HG02840 (cell line): Measurements from ENCODE around the gene VPS36.
"Not testable (repeated sequence)": the region's sequence is repeated elsewhere in the genome, so short reads cannot be mapped to it uniquely, and the experiment has no call there.

Experiments used
- ATAC-seq: cut with Tn5 transposase; IDR thresholded peaks from one replicate; pipeline ENCODE4 v1.9.1; 2021; ENCODE audit warnings: mild to moderate bottlenecking, moderate library complexity, moderate number of reproducible peaks; ENCODE audit not compliant: unreplicated experiment, low FRiP score

Gene VPS36

DNA sequence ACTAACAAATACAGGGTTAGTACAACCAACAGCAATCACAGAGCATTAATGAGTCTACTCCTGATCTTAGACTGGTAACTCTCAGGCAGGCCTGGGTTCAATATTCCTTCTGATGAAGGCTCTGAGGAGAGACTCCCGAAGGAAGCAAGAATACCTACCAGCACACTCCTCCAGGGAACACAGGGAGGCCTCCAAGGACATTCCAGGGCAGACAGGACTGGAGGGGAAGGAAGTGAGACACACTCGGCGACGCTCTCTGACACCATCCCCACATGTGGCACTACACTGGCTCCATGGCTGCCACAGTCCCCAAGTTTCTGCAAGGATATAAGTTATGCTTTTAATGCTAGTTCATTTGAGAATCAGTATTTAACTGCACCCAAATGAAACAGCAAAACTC is 64.6 kb downstream of the VPS36 start:
- ATAC-seq: no peak

DNA sequence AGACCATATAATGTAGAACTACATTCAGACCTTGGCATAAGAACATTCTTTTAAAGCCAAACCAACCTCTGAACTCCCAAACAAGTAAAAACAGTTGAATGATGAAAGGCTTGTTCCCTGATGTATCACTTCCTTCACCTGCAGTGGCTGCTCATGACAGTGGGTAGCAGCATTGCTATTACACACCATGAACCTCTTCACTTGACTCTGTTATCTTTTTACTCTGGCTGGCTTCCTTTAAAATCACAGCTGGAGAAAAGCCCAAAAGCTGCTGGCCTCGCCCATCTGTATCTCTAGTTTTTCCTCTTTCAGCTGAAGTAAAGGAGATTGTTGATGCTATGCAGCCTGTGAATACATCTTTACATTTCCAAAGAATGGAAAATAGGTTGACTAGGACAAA is 67.1 kb downstream of the VPS36 start:
- no peak for ATAC-seq

DNA sequence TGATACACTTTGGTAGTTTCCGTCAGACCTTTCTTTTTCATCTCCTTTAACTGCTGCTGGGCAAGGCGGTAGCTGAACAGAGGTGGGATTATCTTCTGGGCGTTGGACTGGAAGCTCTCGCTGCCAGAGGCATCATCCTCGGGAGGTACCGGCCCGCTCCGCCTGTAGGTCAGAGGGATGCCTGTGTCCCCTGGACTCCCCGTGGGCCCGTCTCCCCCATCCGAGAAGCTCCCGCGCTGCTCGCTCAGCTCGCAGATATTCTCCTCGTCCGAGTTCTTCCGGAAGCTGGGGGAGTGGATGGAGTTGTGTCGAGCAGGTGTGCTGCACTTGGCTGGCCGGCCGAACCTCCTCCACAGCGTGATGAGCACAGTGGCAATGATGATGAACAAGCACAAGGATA is 72.1 kb downstream of the VPS36 start:
- no peak for ATAC-seq

DNA sequence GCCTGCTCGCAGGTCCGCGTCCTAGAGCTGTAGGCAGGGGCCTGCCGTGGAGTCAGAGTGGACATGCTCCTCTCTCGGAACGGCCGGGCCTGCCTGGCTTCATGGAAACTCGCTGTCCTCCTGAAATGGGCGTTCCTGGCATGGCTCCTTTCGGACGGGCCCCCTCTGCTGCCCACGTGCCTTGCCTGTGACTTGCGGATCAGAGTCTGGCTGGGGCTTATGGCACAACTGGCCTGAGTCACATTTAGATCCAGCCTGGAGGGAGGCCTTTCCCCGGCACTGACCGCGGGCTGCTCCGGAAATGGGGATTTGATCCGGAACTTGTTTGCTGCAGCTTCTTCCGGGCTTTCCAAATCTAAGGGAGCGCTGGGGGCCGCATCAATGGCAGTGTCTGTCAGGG is 72.5 kb downstream of the VPS36 start:
- no peak for ATAC-seq

DNA sequence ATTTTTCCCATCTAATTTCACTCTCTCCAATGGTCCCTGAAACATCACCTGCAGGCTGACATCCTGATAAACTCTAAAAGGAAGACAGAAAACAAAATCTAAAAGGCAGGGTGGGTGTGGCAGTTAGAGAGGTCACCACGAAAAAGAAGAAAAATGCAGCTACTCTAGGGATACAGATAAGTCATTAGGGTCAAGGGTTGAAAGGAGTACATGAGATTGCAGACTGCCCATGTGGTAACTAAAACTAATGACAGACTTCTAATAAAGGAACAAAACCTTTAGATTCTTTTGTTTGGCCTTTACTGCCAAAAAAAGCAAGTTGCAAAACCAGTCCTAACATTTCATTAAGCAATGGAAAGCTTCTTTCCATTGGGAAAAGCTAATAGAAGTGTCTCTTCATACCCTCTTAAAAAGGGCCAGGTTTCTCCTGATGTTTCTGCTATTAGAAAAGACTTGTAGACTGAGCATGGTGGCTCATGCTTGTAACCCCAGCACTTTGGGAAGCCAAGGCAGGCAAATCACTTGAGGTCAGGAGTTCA is 75.5 kb downstream of the VPS36 start:
- no peak for ATAC-seq

DNA sequence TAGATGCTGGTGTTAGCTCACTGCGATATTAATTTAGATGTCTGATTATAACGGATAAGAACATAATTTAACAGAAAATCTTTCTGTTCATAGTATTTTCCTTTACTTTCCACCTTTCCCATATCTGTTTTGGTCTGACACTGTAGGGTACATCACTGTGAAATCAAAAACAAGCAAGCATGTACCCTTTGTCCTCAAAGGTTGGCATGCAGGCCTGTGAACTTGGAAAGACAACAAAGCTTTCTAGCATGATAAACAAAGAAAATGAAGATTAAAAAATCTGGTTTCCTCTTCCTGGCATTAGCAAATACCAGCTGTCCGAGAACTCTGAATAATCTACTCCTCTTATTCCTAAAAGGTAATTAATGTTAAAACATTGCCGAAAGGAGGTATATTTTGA is 76.0 kb downstream of the VPS36 start:
- ATAC-seq: no peak

DNA sequence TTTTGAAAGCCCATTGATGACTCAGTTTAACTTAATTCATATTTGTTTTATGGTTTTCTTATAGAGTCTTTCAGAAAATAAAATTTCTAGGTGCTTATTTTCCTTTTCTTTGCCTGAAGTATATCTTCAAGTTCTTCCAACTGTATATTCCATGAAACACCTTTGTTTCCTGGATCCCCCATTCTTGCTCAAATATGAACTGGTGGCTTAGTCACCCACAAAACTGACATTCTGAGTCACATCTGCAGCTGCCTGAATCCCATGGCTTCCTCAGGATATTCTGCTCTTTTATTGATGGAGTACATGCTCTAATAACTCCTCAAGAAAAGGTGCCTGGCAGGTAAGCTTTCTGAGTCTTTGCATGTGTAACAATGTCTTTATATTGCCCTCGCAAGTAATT is 77.2 kb downstream of the VPS36 start:
- not testable (repeated sequence) for ATAC-seq

DNA sequence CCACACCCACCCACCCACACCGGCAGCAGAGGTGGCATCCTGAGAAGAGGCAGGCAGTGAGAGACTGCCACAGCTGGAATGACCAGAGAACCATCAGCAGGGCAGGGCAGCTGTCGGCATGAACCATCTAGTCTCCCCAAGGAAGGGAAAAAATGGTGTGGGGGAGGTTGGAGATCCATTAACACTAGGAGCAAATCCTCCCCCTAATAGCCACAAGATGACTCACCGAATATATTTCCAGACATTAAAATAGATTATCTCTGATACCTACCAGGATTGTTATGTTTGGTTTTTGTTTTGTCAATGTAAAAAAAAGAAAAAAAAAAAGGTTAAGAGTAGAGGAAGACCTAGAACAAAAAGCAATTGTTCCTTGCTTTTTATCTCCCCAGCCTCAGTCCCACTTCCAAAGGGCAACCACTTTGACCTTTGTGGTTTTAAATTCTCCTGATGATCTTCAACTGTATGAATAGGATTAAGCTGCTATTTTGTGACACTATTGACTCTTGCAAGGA is 78.6 kb downstream of the VPS36 start:
- no peak for ATAC-seq

DNA sequence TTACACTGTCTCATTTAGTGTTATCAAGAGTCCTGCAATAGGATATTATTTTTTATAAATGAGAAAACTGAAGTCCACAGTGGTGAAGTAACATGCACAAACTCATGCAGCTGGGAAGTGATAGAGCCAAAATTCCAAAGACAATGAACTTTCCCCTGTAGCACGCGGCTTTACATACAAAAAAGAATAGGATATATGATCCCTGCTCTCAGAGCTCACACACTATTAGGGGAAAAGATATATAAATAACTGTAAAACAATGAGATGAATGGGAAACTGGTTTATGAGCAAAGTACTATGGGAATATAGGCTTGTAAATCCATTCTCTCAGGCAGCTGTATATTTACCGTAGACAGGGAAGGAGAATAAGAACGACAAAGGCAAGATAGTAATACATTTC is 84.1 kb downstream of the VPS36 start:
- ATAC-seq: no peak
